CD4-positive, alpha-beta T cell treated with Interleukin-4 for 1 hour (primary cell): ENCODE results near the gene C10orf90.
A peak's percentile ranks its signal among the peaks of the same experiment; 100 is the strongest.

ENCODE experiments used
- DNase-seq, 2 donors: peaks; one replicate each; pipeline ENCODE4 v3.0.0-alpha.2; 2020 to 2022

The C10orf90 gene

DNA sequence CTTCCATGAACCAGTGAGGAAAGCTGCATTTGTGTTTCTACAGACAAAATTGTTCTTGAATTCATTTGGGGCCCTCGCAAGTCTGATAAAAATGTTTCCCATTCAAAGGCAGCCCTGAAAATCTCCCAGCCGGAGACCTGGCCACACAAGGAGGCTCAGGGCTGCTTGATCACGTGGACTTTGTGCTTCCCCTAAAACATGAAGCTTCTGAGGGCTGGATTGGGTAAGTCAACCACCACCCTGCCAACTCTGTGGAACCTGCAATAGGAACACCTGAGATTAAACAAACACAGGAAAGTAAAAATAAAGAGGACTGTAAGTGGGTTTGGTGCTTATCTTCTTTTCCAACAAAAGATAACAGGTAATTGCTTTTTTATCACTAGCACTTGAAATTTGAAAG lies 133.8 kb downstream of the C10orf90 start:
- DNase-seq, result no peak

DNA sequence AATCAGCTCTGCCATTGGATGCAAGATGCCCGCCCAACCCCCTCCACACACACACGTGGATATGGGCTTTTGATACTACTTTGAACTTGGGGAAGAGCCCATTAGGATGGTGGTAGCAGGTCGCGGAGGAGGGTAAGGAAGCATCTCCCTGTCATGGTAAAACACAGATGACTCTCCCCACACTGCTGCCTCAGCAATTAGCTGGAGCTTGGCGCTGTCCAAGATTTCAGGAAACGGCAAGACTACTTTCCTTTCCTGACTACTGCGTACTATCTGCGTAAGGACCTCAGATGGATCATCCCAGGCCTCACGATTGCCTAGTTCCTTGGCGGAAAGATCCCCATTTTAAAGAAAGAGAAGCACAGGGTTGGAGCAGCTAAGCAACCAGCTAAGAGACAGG lies 134.3 kb downstream of the C10orf90 start:
- no peak for DNase-seq

DNA sequence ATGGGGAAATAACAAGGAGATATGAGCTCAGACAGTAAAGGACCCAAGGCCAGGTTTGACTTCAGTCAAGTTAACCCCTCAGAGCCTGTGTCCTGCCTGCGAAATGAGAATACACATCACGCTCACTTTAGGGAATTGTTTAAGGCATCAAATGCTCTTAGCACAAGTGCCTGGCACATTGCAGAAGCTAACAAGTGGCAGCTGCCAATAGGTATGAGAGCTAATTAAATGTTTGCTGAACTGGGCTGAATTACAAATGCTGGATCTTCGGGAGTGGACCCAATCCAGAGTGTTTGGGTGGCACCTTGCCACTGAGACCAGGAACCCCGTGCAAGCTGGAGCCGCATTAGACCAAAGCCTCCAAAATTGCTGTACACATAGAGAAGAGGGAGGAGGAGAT lies 136.8 kb downstream of the C10orf90 start:
- no peak for DNase-seq

DNA sequence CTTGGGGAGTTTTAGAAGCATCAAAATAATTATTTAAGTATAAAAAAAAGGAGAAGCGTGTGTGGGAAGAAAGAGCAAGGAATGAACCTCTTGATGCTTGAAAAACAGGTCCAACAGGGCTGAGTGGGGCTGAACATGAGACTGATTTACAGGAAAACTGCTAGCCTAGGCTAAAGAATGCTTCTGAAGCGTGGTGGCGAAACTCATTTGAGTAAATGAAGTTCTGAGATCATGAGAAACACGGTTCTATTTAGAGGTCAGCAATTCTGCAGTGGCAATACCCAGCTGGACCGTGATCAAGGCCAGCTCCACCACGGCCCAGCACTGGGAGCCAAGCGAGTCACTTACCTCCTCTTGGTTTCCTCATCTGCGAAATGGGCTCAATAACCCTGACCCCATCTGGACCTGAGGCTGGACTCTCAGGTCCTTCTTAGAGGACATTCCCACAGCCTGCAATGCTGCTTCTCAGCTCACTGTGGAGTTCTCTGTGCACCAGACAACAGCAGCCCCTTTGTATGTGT lies 142.1 kb downstream of the C10orf90 start:
- no peak for DNase-seq

DNA sequence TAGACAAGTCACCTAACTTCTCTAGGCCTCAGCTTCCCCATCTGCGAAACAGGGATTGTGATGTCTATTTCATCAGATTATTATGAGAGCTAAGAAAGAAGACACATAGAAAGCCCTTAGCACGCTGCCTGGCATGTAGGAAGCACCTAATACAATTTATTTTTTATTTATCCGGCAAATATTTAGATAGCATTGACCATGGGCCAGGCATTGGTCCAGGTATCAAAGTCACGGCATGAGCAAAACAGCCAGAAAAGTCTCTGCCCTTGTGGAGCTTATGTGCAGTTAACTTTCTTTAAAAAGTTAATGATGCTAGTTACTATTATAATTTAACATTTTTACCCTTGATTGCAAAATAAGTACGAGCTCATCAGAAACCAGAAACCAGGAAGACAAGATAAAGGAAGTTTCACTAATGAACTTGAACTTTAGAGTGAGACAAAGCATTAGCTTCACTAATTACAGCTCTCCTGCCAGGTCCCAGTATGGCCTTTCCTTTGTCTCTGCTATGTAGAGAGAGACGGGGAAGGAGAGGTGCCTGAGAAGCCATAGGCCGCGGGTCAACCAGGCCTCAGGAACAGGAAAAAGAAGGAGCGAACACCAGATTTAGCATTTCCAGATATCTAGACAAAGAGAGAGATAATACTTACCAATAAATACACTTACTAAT lies 142.7 kb downstream of the C10orf90 start:
- no peak for DNase-seq

DNA sequence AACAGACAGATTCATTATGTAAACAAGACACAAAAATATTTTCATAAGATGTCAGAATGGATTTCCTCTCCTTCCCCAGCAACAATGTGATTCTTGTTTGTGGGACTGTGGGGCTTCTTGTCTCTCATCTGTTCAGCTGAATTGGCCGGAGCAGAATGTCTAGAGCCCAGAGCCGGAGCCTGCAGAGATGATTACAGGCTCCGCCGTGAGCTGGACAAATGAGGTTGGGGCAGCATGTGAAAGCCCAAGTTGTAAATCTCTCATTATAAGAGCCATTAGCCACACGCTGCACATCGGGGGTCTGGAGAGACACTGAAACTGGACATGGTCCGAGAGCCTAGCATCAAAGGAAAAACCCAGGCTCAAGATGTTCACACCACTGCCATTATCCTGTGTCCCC lies 145.2 kb downstream of the C10orf90 start:
- no peak for DNase-seq

DNA sequence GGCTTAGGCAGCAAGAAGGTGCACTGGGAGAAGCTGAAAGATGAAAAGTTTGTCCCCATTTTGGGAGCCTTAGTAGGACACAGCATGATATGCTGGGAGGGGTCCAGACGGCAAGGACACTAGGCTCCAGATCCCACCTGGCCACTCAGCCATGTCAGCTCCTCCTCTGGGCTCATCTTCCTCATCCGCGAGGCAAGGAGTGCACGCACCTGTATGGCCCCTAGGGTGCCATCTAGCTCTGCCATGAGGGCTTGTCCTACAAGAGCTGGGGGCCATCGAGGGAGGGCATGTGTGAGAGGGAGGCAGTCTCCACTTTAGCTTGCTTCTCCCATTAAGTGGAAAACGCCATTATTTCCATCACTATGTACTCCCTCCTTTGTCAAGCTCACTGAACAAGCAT lies 146.0 kb downstream of the C10orf90 start:
- no peak for DNase-seq

DNA sequence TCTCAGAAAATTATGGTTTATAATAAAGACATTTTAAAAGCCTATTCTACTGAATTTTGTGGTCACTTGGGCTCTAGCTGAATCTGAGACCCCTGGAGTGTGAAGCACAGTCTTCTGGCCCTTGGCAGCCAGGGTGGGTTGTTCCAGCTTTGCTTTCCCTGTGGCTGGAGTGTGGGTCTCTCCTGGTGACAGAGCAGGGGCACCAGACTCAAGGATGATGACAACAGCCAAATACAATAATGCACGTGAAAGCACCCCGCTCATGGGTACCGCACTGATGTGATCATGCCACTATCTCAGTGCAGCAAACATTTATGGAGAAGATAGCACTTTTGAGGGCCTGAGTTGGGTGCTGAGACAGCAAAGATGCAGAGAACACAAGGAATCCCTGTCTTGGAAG lies 147.4 kb downstream of the C10orf90 start:
- no peak for DNase-seq

DNA sequence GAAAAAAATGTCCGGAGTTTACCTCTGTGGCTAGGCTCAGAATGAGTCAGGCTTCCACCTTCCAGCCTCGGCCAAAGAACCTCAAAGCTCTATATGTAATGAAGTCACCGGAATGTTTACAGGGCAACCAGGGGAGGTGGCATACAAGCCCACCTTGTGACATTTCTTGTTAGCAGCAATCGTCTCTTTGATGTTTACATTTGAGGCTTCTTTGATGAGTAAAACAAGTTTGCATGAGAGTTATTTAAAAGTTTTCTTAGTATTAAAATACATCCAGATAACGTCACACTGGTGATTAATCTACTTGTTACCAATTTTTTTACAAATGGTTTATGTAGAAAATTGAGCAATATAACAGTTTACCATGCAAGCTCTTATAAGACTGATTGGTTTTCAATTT lies 149.1 kb downstream of the C10orf90 start:
- DNase-seq, result no peak

DNA sequence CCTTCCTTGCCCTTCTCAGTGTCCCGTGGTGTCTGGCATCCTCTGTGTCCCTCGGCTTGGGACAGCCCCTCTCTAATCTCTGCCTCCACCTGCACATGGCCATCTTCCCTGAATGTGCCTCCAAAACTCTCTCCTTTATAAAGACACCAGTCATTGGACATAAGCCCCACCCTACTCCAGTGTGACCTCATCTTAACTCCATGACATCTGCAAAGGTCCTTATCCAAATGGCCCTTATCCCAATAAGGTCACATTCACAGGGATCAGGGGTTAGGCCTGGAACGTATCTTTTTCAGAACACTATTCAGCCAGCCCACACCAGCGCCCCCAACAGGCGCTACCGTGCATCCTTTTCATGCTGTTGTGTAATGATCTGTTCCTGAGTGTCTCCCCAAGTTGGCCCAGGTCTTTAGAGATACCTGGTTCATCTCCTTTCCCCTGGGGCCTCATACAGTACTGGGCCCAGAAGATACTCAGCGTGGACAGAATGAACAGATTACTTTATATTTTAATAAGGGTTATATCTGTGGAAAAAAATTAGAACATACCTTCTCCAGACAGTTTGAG lies 149.7 kb downstream of the C10orf90 start:
- DNase-seq, result no peak

DNA sequence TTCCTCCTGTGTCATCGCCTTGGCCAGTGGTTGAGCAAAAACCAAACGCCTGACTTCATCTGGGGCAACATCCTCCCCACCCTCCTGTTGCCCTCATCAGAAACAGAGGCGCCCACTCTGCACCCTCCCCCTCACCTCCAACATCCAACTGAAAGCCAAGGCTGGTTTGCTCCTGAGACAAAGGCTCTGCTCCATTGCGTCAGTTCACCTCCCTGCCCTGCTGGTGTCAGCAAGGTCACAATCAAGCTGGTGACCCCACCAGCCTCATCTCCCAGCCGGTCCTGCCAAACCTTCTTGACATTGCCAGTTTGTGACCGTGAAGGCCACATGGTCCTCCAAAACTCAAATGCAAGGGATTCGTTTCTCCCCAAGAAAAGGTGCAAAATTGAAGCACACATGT lies 150.5 kb downstream of the C10orf90 start:
- no peak for DNase-seq

DNA sequence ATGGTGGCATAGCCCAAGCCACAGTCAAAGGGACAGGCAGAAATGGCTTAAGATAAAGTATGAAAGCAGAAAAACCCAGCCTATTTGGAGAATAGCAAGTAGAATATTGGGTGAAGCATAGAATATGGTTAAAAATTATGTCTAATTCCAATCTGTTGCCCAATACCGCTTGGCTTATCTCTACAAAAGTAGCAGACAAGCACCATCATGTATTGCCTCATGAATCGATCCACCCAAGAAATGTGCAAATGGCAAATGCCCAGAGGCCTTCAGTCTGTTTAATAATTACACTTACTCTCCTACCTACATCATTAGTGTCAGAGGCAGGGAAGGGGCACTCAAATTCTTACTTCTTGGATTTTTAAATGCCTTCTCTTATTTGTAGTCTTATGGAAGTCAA lies 151.3 kb downstream of the C10orf90 start:
- no peak for DNase-seq

DNA sequence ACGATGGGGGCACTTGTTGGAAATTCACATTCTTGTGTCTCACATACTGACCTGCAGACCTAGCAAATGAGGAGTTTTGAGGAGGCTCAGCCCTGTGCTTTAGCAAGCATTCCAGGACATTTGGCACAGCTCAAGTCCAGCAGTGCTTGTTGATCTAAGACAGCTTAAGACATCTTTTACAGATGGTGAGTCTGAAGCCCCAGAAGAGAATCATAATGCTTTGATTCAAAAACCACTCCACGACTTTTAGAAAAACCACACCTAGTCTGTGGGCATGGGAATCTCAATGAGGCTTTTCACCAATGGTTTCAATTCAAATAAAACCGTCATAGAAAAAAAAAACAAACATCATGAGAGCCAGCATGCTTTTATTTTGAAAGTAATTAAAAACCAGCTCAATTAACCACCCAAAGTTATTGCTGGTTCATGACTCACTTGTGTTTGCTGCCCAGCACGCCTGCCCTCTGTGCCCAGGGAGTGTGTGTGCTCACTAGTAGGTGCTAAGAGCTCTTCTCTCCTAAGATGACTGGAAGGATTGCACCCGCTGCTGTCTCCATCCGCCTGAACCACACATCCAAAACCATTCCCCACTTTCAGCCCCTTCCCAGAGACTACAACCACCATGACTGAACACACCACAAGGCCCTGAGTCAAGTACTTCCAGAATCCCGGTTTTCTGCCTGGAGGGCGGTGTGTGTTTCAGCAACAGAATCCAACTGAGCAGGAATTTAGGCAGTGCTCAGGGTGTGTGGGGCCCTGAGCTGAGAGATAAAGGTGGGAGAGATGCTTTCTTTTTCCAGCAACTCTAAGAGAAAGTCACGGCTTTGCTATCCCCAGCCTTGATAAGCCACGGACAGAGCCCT lies 152.0 kb downstream of the C10orf90 start:
- DNase-seq, result no peak

DNA sequence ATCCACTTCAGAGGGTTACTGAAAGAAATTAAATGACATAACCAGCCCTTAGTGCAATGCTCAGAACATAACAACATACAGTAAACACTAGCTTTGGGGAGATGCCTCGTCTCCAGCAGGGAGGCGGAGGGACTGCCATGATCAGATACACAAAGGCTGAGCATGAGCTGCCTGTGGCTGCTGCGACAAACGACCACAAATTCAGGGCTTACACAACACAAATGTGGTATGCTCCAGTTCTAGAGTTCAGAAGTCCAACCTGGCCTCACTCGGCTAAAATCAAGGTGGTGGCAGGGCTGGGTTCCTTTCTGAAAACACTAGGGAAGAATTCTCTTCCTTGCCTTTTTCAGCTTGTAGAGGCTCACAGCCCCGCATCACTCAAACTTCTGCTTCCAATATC lies 154.0 kb downstream of the C10orf90 start:
- no peak for DNase-seq

DNA sequence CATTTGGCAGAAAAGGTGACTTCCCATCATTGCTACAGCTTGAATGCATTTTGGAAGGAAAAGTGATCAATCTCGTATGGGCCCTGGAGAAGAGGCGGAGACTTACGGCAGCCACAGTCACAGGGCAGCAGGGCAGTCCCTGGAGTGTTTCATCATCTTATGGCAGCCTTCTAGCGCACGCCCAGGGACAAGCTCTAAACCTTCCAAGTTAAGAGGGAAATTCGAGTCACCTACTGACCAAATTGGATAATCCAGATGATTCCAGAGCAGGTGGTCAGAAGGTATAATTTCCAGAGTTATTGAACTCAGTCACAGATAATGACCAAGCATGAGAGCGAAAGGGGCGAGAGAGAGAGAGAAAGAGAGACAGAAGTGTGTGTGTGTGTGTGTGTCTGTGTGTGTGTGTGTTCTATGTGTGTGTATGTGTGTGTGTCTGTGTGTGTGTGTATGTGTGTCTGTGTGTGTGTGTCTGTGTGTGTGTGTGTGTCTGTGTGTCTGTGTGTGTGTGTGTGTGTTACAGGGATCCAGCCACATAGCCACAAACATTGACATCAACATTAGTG lies 158.5 kb downstream of the C10orf90 start:
- no peak for DNase-seq

DNA sequence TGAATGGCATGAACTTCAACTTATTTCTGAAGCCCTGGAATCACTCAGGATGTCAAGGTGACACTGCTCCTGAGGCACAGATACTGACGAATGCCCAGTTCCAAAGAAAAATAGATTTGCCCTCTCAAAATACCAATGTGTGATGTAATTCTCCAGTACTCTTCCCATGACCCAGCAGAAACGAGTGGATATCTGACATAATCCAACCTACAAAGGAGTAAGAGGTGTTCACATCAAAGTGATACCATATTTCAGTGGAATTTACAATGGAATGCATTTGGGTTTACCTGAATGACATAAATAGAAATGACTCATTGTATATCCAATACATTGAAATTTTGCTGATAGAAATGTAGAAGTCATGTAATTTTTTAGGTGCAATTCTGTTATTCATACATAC lies 161.3 kb downstream of the C10orf90 start:
- no peak for DNase-seq

DNA sequence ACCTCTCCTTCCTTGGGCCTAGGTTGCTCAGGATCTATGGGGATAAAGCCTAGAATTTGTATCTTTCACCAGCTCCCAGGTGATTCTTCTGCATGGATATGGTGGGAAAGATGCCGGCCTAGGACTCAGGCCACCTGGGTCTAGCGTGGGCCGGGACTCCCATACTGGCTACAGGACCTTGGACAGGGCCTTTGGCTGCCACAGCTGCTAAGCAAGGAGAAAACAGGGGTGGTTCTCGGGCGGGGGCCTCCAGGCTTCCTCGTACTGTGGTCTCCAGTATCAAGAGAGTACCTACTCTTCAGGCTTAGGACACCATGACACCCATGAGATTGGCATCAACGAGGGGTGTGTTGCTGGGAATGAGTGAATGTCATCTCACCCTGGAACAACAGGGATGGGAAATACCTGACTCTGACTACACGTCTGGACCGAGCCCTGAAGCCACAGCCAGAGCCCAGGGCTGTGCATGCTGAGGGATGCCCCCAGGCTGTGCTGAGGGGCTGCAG lies 161.9 kb downstream of the C10orf90 start:
- DNase-seq, result no peak

DNA sequence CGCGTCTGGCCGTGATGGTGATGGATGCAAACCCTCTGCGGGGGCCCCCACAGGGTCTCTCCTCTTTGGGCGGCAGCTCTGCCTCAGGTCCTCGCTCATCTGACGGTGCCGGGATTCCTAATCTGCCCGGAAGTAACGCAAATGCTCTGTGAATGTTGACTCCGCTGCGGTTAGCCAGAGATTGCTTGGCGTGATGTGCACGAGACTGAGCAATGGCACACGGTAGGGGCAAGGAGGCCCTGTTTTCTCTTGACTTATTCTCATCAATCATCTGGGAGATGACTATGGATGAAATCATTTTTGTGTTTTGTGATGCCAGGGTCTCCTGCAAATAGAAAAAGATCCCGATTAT lies 165.8 kb downstream of the C10orf90 start:
- DNase-seq, result no peak

DNA sequence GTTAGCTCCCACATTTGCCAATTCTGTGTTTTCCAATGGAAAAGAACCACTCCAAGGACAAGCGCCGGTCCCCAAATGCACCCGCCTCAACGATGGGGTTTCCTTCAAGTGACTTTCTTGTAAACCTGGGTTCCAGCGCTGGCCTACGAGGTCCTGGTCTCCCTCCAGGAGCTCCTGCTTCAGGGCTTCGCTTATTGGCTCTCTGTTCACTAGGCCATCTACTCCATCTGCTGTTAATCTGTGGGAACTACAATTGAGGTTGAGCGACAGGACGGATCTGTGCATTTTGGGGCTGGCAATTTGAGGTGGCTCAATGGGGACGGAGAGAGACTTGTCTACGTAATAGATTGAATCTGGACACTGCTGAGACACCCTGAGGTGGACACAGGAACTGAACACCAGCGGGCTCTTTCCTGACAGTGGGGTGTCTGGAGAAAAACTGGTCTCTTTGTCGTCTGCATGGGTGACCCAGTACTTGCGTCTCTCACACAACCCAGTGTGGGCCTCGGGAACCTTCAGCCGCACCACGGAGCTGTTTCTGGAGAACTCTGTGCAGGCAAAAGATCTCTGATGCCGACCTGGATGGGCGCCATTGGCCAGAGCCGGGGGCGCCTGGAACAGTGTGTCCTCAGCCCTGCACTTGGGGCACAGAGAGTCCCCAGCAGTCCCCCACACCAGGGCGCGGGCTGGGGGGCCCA lies 166.3 kb downstream of the C10orf90 start:
- DNase-seq, result peak in 1 of 2 donors; percentile 17

DNA sequence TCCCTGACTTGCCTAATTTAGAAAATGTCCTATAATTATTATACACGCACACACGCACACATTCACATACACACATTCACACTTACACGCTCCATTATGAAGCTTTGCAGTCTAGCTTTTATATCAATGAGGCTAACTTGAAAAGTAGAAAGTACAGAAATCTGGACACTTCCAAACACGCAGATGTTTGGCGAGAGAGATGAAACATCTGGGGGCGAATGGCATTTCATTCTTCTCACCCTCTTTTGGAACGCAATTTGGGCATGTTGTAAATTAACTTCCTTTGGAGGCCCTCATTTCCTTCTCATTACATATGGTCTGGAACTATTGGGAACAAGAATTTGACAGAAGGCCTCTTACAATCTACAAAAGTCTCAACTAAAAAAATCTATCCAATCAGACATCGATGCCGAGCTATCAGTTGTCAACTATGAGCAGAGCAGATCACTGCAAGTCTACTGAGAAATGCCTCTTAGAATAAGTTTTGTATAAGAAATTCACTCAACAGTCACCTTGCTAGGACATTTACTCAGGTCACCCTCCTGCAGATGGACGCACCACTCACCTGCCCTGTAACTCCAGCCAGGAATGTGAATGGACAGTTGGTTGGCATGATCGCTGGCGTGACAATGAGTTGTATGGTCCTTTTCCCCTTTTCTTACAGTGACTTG lies 167.0 kb downstream of the C10orf90 start:
- DNase-seq, result no peak

DNA sequence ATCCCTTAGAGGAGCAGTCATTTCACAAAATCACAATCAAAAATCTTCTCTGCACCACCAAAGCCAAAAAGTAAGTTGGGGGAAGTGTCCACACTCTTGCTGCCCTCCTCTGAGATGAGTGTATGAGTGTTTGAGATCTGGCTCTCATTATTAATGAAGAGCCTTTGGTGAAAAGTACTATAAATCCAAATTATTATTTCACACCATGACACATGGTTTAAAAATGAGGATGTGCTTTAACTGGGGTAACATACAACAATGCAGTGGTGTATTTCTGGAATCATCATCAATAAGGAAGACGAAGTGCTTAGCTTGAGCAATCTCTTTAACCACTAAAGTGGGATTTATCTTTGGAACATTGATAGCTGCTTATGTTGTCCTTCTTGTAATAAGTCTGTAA lies 168.1 kb downstream of the C10orf90 start:
- no peak for DNase-seq

DNA sequence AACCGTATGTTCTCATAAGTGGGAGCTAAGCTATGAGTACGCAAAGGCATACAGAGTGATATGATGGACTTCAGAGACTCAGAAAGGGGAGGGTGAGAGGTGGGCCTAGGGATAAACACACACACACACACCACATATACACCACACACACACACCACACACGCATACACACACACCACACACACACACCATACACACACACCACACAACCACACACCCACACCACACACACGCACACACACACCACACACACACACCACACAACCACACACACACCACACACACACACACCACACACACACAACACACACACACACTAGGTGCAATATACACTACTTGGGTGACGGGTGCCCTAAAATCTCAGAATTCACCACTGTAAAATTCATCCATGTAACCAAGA lies 168.7 kb downstream of the C10orf90 start:
- DNase-seq, result no peak
